ENCODE results near the gene DSTYK.

DSTYK gene

DNA sequence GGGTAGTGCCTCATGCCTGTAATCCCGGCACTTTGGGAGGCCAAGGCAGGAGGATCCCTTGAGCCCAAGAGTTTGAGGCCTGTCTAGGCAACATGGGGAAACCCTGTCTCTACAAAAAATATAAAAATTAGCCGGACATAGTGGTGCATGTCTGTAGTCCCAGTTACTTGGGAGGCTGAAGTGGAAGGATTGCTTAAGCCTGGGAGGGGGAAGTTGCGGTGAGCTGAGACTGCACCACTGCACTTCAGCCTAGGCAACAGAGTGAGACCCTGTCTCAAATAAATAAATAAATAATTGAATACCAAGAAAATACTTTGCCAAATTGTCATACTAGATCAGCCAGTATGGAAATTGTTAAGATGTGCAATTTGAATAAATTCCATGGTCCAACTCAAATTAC, 83.9 kb downstream of the DSTYK start:
- no peak for DNase-seq
- 96% methylated on average over 2 of the region's 3 CpGs for WGBS
- Histone ChIP-seq H2AFZ (ENCODE audit: low read depth, low read length) (no peak overlapping the region), H3K18ac (ENCODE audit: low read depth in 1 of 2, low read length in 2 of 2) (no peak overlapping the region), H3K4me2 (ENCODE audit: low read length, poor library complexity, severe bottlenecking) (no peak overlapping the region), H4K8ac (ENCODE audit: low read length) (no peak overlapping the region), H2BK15ac (ENCODE audit: low read depth, poor library complexity, severe bottlenecking) (no peak overlapping the region), H2BK120ac (ENCODE audit: low read depth, low read length) (no peak overlapping the region), H3K4me3 (ENCODE audit: insufficient read depth in 1 of 2, low read depth in 1 of 2, low read length in 2 of 2) (no peak overlapping the region), H3K23ac (ENCODE audit: low read length in 2 of 2) (no peak overlapping the region), H4K91ac (ENCODE audit: low read length) (no peak overlapping the region), H2AK5ac (ENCODE audit: low read length, severe bottlenecking) (no peak overlapping the region), H3K36me3 (ENCODE audit: control insufficient read depth in 1 of 2, insufficient read depth in 2 of 2, low read depth in 1 of 2, low read length in 2 of 2) (no peaks in the 10 kb centered on the region), H3K9ac (ENCODE audit: low read length) (no peak overlapping the region), H2BK5ac (ENCODE audit: low read depth, low read length, poor library complexity, severe bottlenecking) (no peak overlapping the region), H3K27me3 (ENCODE audit: control insufficient read depth in 1 of 2, insufficient read depth in 1 of 2, low read length in 2 of 2) (no peaks in the 10 kb centered on the region), H3K14ac (ENCODE audit: low read length in 2 of 2) (no peak overlapping the region), H3K4me1 (ENCODE audit: control insufficient read depth, insufficient read depth, low read depth, low read length) (no peaks in the 10 kb centered on the region), H3K4ac (ENCODE audit: low read depth in 1 of 2, low read length in 2 of 2) (no peak overlapping the region), H3K9me3 (ENCODE audit: control insufficient read depth, low read length) (no peaks in the 10 kb centered on the region), H3K27ac (ENCODE audit: low read length, poor library complexity, severe bottlenecking) (no peak overlapping the region), H2BK12ac (ENCODE audit: low read length in 2 of 2) (no peak overlapping the region), H3K79me1 (replicated peaks; ENCODE audit: low read length, poor library complexity, severe bottlenecking) (no peaks in the 10 kb centered on the region)

GRCh38 chr1:205124726-205125125, 86.8 kb downstream of the DSTYK start:
- no peak overlapping the region for H2AK5ac ChIP-seq (ENCODE audit: low read length, severe bottlenecking)
- WGBS, result 89% methylated on average over 3 of the region's 7 CpGs
- peaks cover 3% of the 10 kb centered on the region for H3K4me1 ChIP-seq (ENCODE audit: control insufficient read depth, insufficient read depth, low read depth, low read length)
- H3K79me1 ChIP-seq (replicated peaks; ENCODE audit: low read length, poor library complexity, severe bottlenecking), result no peaks in the 10 kb centered on the region
- H3K27ac ChIP-seq (ENCODE audit: low read length, poor library complexity, severe bottlenecking), result no peak overlapping the region
- no peaks in the 10 kb centered on the region for H3K9me3 ChIP-seq (ENCODE audit: control insufficient read depth, low read length)
- H3K4me2 ChIP-seq (ENCODE audit: low read length, poor library complexity, severe bottlenecking), result no peak overlapping the region
- H3K18ac ChIP-seq (ENCODE audit: low read depth in 1 of 2, low read length in 2 of 2), result no peak overlapping the region
- no peak overlapping the region for H2BK15ac ChIP-seq (ENCODE audit: low read depth, poor library complexity, severe bottlenecking)
- no peak overlapping the region for H4K8ac ChIP-seq (ENCODE audit: low read length)
- H4K91ac ChIP-seq (ENCODE audit: low read length), result no peak overlapping the region
- no peak for DNase-seq
- H3K27me3 ChIP-seq (ENCODE audit: control insufficient read depth in 1 of 2, insufficient read depth in 1 of 2, low read length in 2 of 2), result no peaks in the 10 kb centered on the region
- no peak overlapping the region for H3K9ac ChIP-seq (ENCODE audit: low read length)
- H2BK120ac ChIP-seq (ENCODE audit: low read depth, low read length), result no peak overlapping the region
- no peak overlapping the region for H3K4ac ChIP-seq (ENCODE audit: low read depth in 1 of 2, low read length in 2 of 2)
- no peak overlapping the region for H2BK5ac ChIP-seq (ENCODE audit: low read depth, low read length, poor library complexity, severe bottlenecking)
- H3K36me3 ChIP-seq (ENCODE audit: control insufficient read depth in 1 of 2, insufficient read depth in 2 of 2, low read depth in 1 of 2, low read length in 2 of 2), result no peaks in the 10 kb centered on the region
- no peak overlapping the region for H3K14ac ChIP-seq (ENCODE audit: low read length in 2 of 2)
- H3K23ac ChIP-seq (ENCODE audit: low read length in 2 of 2), result no peak overlapping the region
- no peak overlapping the region for H3K4me3 ChIP-seq (ENCODE audit: insufficient read depth in 1 of 2, low read depth in 1 of 2, low read length in 2 of 2)
- no peak overlapping the region for H2BK12ac ChIP-seq (ENCODE audit: low read length in 2 of 2)
- H2AFZ ChIP-seq (ENCODE audit: low read depth, low read length), result no peak overlapping the region

DNA sequence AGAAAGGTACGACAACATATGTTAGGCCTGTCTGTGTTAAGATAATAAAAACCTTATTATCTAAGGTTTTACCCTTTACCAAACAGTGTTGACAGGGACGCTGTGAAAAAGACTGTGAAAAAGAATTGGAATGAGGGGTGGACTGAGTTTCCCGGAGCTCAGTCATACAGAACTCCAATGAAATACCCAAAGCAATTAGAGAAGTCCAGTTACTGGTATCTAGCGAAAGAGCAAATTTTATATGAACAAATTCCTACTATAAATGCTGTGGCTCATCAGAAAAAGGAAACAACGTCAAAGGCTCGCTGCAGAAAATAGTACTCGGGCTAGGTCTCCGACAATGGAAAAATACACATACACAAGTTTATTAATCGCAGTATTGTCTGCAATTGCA, 89.0 kb downstream of the DSTYK start:
- no peak overlapping the region for H2BK120ac ChIP-seq (ENCODE audit: low read depth, low read length)
- H2AFZ ChIP-seq (ENCODE audit: low read depth, low read length), result no peak overlapping the region
- no peak overlapping the region for H2BK5ac ChIP-seq (ENCODE audit: low read depth, low read length, poor library complexity, severe bottlenecking)
- no peak overlapping the region for H3K18ac ChIP-seq (ENCODE audit: low read depth in 1 of 2, low read length in 2 of 2)
- peak overlapping the region in 1 of 2 experiments; percentile 97 for H3K4me3 ChIP-seq (ENCODE audit: insufficient read depth in 1 of 2, low read depth in 1 of 2, low read length in 2 of 2)
- H3K23ac ChIP-seq (ENCODE audit: low read length in 2 of 2), result no peak overlapping the region
- no peak overlapping the region for H2BK15ac ChIP-seq (ENCODE audit: low read depth, poor library complexity, severe bottlenecking)
- H3K9ac ChIP-seq (ENCODE audit: low read length), result peak overlapping the region; percentile 93
- no peak overlapping the region for H3K14ac ChIP-seq (ENCODE audit: low read length in 2 of 2)
- H3K4ac ChIP-seq (ENCODE audit: low read depth in 1 of 2, low read length in 2 of 2), result no peak overlapping the region
- H3K27me3 ChIP-seq (ENCODE audit: control insufficient read depth in 1 of 2, insufficient read depth in 1 of 2, low read length in 2 of 2), result no peaks in the 10 kb centered on the region
- no peak overlapping the region for H2AK5ac ChIP-seq (ENCODE audit: low read length, severe bottlenecking)
- DNase-seq, result no peak
- peaks cover 2% of the 10 kb centered on the region for H3K79me1 ChIP-seq (replicated peaks; ENCODE audit: low read length, poor library complexity, severe bottlenecking)
- H3K4me1 ChIP-seq (ENCODE audit: control insufficient read depth, insufficient read depth, low read depth, low read length), result peaks cover 4% of the 10 kb centered on the region
- H2BK12ac ChIP-seq (ENCODE audit: low read length in 2 of 2), result no peak overlapping the region
- no peaks in the 10 kb centered on the region for H3K9me3 ChIP-seq (ENCODE audit: control insufficient read depth, low read length)
- H3K36me3 ChIP-seq (ENCODE audit: control insufficient read depth in 1 of 2, insufficient read depth in 2 of 2, low read depth in 1 of 2, low read length in 2 of 2), result peaks cover 3 to 8% of the 10 kb centered on the region in 2 experiments
- no peak overlapping the region for H4K8ac ChIP-seq (ENCODE audit: low read length)
- WGBS, result 72% methylated on average over 6 of the region's 9 CpGs
- no peak overlapping the region for H4K91ac ChIP-seq (ENCODE audit: low read length)
- H3K27ac ChIP-seq (ENCODE audit: low read length, poor library complexity, severe bottlenecking), result peak overlapping the region; percentile 32
- H3K4me2 ChIP-seq (ENCODE audit: low read length, poor library complexity, severe bottlenecking), result peak overlapping the region; percentile 78

GRCh38 chr1:205121660-205122488, 89.6 kb downstream of the DSTYK start, which contains the start of gene RBBP5:
TSS of gene RBBP5 (minus strand) at chr1:205121978. CDS start at chr1:205121873, 105 bp downstream.
- Histone ChIP-seq H3K4me3 (ENCODE audit: insufficient read depth in 1 of 2, low read depth in 1 of 2, low read length in 2 of 2) (peak within 1 kb of the TSS; percentile 76 to 97), H3K23ac (ENCODE audit: low read length in 2 of 2) (peak within 1 kb of the TSS in 1 of 2 experiments; percentile 10), H2BK12ac (ENCODE audit: low read length in 2 of 2) (no peak within 1 kb of the TSS), H3K4me1 (ENCODE audit: control insufficient read depth, insufficient read depth, low read depth, low read length) (peaks cover 4% of the 10 kb centered on the region), H4K8ac (ENCODE audit: low read length) (peak within 1 kb of the TSS; percentile 97), H2BK5ac (ENCODE audit: low read depth, low read length, poor library complexity, severe bottlenecking) (peak within 1 kb of the TSS; percentile 25), H2BK15ac (ENCODE audit: low read depth, poor library complexity, severe bottlenecking) (peak within 1 kb of the TSS; percentile 74), H3K4me2 (ENCODE audit: low read length, poor library complexity, severe bottlenecking) (peak within 1 kb of the TSS; percentile 81), H3K27ac (ENCODE audit: low read length, poor library complexity, severe bottlenecking) (peak within 1 kb of the TSS; percentile 93), H3K9ac (ENCODE audit: low read length) (peak within 1 kb of the TSS; percentile 93), H3K14ac (ENCODE audit: low read length in 2 of 2) (peak within 1 kb of the TSS in 1 of 2 experiments; percentile 8), H3K18ac (ENCODE audit: low read depth in 1 of 2, low read length in 2 of 2) (peak within 1 kb of the TSS; percentile 72 to 87), H3K4ac (ENCODE audit: low read depth in 1 of 2, low read length in 2 of 2) (peak within 1 kb of the TSS; percentile 60 to 81), H2AK5ac (ENCODE audit: low read length, severe bottlenecking) (no peak within 1 kb of the TSS), H3K9me3 (ENCODE audit: control insufficient read depth, low read length) (no peaks in the 10 kb centered on the region), H3K36me3 (ENCODE audit: control insufficient read depth in 1 of 2, insufficient read depth in 2 of 2, low read depth in 1 of 2, low read length in 2 of 2) (peaks cover 8 to 10% of the 10 kb centered on the region in 2 experiments), H4K91ac (ENCODE audit: low read length) (no peak within 1 kb of the TSS), H3K79me1 (replicated peaks; ENCODE audit: low read length, poor library complexity, severe bottlenecking) (peaks cover 3% of the 10 kb centered on the region), H2BK120ac (ENCODE audit: low read depth, low read length) (peak within 1 kb of the TSS; percentile 61), H3K27me3 (ENCODE audit: control insufficient read depth in 1 of 2, insufficient read depth in 1 of 2, low read length in 2 of 2) (no peaks in the 10 kb centered on the region), H2AFZ (ENCODE audit: low read depth, low read length) (peak within 1 kb of the TSS; percentile 20)
- DNase-seq, result peak; percentile 97
- WGBS, result 0% methylated on average over 42 of the region's 46 CpGs

Data from mesenchymal stem cell (in vitro differentiated cells and primary cell).